Loucy (cell line): ENCODE data around the gene AUH.

ENCODE experiments used
- EZH2phosphoT487 ChIP-seq: fragments of 200-600 bp; IDR thresholded peaks from 2 replicates; pipeline ENCODE4 v1.6.1; 2018; ENCODE audit warnings: antibody characterized with exemption, mild to moderate bottlenecking, moderate library complexity, borderline replicate concordance
- TF ChIP-seq, protein P1 (sequence below): fragments of 200-600 bp; sonication (generic); conservative IDR thresholded peaks from 2 replicates; pipeline ENCODE4 v1.5.1; 2014; ENCODE audit warnings: mild to moderate bottlenecking, antibody characterized with exemption, low read length

DNA sequence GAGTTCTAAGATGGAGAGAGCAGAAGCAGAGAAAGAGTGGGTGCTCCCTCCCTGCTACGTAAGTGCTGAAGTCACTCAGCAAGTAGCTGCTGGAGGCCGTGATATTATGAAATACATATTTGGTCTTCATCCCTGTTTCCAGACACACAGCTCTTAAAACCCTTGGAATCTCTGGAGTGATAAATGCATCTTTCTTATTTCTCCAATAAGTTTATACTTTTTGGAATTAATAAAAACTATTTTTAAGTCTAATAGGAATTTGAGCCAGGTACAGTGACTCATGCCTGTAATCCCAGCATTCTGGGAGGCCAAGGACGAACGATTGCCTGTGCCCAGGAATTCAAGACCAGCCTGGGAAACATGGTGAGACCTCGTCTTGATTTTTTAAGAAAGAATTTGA is 60.6 kb downstream of the AUH start:
- TF ChIP-seq, protein P1, sequence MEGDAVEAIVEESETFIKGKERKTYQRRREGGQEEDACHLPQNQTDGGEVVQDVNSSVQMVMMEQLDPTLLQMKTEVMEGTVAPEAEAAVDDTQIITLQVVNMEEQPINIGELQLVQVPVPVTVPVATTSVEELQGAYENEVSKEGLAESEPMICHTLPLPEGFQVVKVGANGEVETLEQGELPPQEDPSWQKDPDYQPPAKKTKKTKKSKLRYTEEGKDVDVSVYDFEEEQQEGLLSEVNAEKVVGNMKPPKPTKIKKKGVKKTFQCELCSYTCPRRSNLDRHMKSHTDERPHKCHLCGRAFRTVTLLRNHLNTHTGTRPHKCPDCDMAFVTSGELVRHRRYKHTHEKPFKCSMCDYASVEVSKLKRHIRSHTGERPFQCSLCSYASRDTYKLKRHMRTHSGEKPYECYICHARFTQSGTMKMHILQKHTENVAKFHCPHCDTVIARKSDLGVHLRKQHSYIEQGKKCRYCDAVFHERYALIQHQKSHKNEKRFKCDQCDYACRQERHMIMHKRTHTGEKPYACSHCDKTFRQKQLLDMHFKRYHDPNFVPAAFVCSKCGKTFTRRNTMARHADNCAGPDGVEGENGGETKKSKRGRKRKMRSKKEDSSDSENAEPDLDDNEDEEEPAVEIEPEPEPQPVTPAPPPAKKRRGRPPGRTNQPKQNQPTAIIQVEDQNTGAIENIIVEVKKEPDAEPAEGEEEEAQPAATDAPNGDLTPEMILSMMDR, result no peak
- TF ChIP-seq EZH2phosphoT487, result no peak
